ENCODE results near the gene RAP1A. TPM values are rescaled to one million over a fixed set of nuclear protein-coding genes. Genes with fewer than 3 reads are reported as not detected.

Gene RAP1A
- total RNA-seq, 1 experiment from 2014 or later = 37.1 TPM

DNA sequence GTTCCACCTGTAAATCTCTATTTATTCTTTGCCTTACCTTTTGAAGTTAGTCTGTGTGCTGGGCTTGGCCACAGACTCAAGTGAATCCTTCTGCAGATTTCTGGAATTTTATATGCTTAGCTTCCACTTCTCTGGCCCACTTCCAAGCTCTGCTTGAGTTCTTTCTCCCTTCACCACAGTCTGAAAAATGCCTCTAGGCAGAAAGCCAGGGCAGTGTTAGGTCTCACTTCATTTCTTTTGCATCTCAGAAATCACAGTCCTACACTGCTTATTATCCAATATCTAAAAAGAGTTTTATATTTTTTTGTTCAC is 70.7 kb downstream of the RAP1A start:
- no TSS peak for BruUV-seq (replicated peaks)
- H3K4me1 ChIP-seq (ENCODE audit: control insufficient read depth, insufficient read depth, low read length) = no peaks in the 10 kb centered on the region; the same call in 1 of the 2 replicates
- no peak overlapping the region for H3K27ac ChIP-seq (ENCODE audit: low read length)
- TF ChIP-seq, protein P1, sequence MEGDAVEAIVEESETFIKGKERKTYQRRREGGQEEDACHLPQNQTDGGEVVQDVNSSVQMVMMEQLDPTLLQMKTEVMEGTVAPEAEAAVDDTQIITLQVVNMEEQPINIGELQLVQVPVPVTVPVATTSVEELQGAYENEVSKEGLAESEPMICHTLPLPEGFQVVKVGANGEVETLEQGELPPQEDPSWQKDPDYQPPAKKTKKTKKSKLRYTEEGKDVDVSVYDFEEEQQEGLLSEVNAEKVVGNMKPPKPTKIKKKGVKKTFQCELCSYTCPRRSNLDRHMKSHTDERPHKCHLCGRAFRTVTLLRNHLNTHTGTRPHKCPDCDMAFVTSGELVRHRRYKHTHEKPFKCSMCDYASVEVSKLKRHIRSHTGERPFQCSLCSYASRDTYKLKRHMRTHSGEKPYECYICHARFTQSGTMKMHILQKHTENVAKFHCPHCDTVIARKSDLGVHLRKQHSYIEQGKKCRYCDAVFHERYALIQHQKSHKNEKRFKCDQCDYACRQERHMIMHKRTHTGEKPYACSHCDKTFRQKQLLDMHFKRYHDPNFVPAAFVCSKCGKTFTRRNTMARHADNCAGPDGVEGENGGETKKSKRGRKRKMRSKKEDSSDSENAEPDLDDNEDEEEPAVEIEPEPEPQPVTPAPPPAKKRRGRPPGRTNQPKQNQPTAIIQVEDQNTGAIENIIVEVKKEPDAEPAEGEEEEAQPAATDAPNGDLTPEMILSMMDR (IDR thresholded peaks at IDR 0.05) = no peak
- TF ChIP-seq TCF7L2 (IDR thresholded peaks at IDR 0.05; ENCODE audit: low read depth, low read length) = no peak
- TF ChIP-seq, protein P2, sequence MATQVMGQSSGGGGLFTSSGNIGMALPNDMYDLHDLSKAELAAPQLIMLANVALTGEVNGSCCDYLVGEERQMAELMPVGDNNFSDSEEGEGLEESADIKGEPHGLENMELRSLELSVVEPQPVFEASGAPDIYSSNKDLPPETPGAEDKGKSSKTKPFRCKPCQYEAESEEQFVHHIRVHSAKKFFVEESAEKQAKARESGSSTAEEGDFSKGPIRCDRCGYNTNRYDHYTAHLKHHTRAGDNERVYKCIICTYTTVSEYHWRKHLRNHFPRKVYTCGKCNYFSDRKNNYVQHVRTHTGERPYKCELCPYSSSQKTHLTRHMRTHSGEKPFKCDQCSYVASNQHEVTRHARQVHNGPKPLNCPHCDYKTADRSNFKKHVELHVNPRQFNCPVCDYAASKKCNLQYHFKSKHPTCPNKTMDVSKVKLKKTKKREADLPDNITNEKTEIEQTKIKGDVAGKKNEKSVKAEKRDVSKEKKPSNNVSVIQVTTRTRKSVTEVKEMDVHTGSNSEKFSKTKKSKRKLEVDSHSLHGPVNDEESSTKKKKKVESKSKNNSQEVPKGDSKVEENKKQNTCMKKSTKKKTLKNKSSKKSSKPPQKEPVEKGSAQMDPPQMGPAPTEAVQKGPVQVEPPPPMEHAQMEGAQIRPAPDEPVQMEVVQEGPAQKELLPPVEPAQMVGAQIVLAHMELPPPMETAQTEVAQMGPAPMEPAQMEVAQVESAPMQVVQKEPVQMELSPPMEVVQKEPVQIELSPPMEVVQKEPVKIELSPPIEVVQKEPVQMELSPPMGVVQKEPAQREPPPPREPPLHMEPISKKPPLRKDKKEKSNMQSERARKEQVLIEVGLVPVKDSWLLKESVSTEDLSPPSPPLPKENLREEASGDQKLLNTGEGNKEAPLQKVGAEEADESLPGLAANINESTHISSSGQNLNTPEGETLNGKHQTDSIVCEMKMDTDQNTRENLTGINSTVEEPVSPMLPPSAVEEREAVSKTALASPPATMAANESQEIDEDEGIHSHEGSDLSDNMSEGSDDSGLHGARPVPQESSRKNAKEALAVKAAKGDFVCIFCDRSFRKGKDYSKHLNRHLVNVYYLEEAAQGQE (IDR thresholded peaks at IDR 0.05; ENCODE audit: insufficient read depth in 1 of 2, low read depth in 2 of 2, low read length in 1 of 2) = no peak
- TF ChIP-seq POLR2AphosphoS5 (IDR thresholded peaks at IDR 0.05; ENCODE audit: low read depth, low read length) = no peak
- TF ChIP-seq SIN3A (IDR thresholded peaks at IDR 0.05; ENCODE audit: borderline replicate concordance, insufficient read depth, low read depth, low read length) = no peak
- CTCF ChIA-PET = no interaction called here
- no peaks in the 10 kb centered on the region; the same call in 1 of the 2 replicates for H3K36me3 ChIP-seq (ENCODE audit: control insufficient read depth, insufficient read depth, low read length)
- no peak for ATAC-seq
- intact Hi-C loops (cut with micrococcal nuclease; ENCODE audit: unreplicated experiment) (no loop called here), in situ Hi-C loops (cut with HindIII; ENCODE audit: low pct_unique_long_range_greater_than_20kb, low sequenced_read_pairs) (no loop called here)
- POLR2A ChIA-PET = no interaction called here
- H3K9me3 ChIP-seq (ENCODE audit: control insufficient read depth, insufficient read depth, low read depth, low read length) = no peaks in the 10 kb centered on the region
- no peaks in the 10 kb centered on the region for H3K27me3 ChIP-seq (ENCODE audit: control insufficient read depth, insufficient read depth, low read length)
- no peak for DNase-seq (ENCODE audit: low read depth, low spot score)
- no peak overlapping the region for H3K4me3 ChIP-seq (ENCODE audit: low read depth in 2 of 2, low read length in 2 of 2)

DNA sequence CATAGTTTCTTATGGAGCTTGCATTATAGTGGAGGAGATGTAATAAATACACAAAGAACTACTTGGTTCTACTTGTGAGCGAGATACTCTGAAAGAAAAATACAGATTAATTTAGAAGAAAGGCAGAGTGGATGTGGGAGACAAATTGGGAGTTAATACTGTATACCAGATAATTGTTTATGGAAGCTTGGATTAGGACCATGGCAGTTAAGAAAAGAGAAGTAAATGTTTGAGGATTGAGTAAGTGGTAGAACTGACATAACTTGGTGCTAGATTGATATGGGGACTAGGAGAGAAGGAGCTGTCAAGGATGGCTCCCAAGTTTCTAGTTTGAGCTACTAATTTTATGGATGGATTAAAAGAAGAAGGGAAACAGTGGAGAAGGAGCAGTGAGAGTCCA is 72.3 kb downstream of the RAP1A start:
- no peaks in the 10 kb centered on the region for H3K9me3 ChIP-seq (ENCODE audit: control insufficient read depth, insufficient read depth, low read depth, low read length)
- no peaks in the 10 kb centered on the region; the same call in 1 of the 2 replicates for H3K4me1 ChIP-seq (ENCODE audit: control insufficient read depth, insufficient read depth, low read length)
- in situ Hi-C loops (cut with HindIII; ENCODE audit: low pct_unique_long_range_greater_than_20kb, low sequenced_read_pairs) (no loop called here), intact Hi-C loops (cut with micrococcal nuclease; ENCODE audit: unreplicated experiment) (no loop called here)
- H3K27ac ChIP-seq (ENCODE audit: low read length) = no peak overlapping the region
- ChIA-PET POLR2A (no interaction called here), CTCF (no interaction called here)
- no peaks in the 10 kb centered on the region for H3K27me3 ChIP-seq (ENCODE audit: control insufficient read depth, insufficient read depth, low read length)
- no peaks in the 10 kb centered on the region; the same call in 1 of the 2 replicates for H3K36me3 ChIP-seq (ENCODE audit: control insufficient read depth, insufficient read depth, low read length)
- ATAC-seq = no peak
- DNase-seq (ENCODE audit: low read depth, low spot score) = no peak
- TF ChIP-seq SIN3A (IDR thresholded peaks at IDR 0.05; ENCODE audit: borderline replicate concordance, insufficient read depth, low read depth, low read length) (no peak), POLR2AphosphoS5 (IDR thresholded peaks at IDR 0.05; ENCODE audit: low read depth, low read length) (no peak), TCF7L2 (IDR thresholded peaks at IDR 0.05; ENCODE audit: low read depth, low read length) (no peak)
- TF ChIP-seq, protein P2 (IDR thresholded peaks at IDR 0.05; ENCODE audit: insufficient read depth in 1 of 2, low read depth in 2 of 2, low read length in 1 of 2) = no peak
- TF ChIP-seq, protein P1 (IDR thresholded peaks at IDR 0.05) = no peak
- no peak overlapping the region for H3K4me3 ChIP-seq (ENCODE audit: low read depth in 2 of 2, low read length in 2 of 2)
- no TSS peak for BruUV-seq (replicated peaks)
